Measurements from ENCODE around the gene DCAKD.

DCAKD gene

GRCh38 chr17:45087504-45087975 is 36.1 kb upstream of the DCAKD start:
- Histone ChIP-seq H3K4me1 (ENCODE audit: control insufficient read depth, insufficient read depth, low read length) (peaks cover 9% of the 10 kb centered on the region), H3K36me3 (ENCODE audit: control insufficient read depth, insufficient read depth, low read length) (peaks cover 38% of the 10 kb centered on the region), H3K4me3 (ENCODE audit: low read depth, low read length) (no peak overlapping the region), H3K9me3 (ENCODE audit: control insufficient read depth, insufficient read depth, low read length) (no peaks in the 10 kb centered on the region), H3K27me3 (ENCODE audit: control insufficient read depth, insufficient read depth, low read length) (no peaks in the 10 kb centered on the region), H3K9ac (ENCODE audit: low read depth, low read length) (no peak overlapping the region)

DNA sequence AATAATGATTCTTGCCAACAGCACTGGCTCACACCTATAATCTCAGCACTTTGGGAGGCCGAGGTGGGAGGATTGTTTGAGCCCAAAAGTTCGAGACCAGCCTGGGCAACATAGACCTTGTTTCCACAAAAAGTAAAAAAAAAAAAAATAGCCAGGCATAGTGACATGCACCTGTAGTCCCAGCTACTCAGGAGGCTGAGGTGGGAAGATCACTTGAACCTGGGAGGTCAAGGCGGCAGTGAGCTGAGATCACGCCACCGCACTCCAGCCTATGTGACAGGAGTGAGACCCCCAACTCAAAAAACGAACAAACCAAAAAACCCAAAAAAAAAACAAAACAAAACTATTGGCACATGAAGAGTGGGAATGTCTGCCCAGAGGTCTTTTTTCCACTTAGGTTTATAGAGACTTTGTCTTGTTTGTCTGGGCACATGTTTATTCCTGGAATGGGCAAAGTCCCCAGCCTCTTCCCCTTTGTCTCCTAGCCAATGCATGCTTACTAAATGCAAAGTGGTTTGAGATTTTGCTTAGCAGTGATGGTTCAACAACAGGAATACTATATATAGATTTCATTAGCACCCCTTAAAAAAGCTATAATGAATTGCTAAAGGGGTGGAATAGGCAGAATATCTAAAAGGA is 35.6 kb upstream of the DCAKD start:
- no peak overlapping the region for H3K4me3 ChIP-seq (ENCODE audit: low read depth, low read length)
- H3K27me3 ChIP-seq (ENCODE audit: control insufficient read depth, insufficient read depth, low read length), result no peaks in the 10 kb centered on the region
- no peak overlapping the region for H3K9ac ChIP-seq (ENCODE audit: low read depth, low read length)
- H3K9me3 ChIP-seq (ENCODE audit: control insufficient read depth, insufficient read depth, low read length), result no peaks in the 10 kb centered on the region
- peaks cover 39% of the 10 kb centered on the region for H3K36me3 ChIP-seq (ENCODE audit: control insufficient read depth, insufficient read depth, low read length)
- peaks cover 9% of the 10 kb centered on the region for H3K4me1 ChIP-seq (ENCODE audit: control insufficient read depth, insufficient read depth, low read length)

DNA sequence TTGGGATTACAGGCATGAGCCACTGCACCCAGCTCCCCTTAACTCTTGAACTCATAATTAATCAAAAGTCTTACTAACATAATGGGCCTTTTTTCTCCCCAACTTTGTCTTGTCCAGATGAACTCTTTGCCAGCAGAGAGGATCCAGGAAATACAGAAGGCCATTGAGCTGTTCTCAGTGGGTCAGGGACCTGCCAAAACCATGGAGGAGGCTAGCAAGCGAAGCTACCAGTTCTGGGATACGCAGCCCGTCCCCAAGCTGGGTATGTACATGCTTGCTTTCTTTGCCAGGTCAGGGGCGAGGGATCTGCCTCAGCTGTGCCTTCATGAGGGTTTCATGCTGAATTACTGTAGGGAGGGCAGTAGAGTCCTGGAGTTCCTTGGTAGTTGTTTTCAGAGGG is 35.0 kb upstream of the DCAKD start:
- no peak overlapping the region for H3K4me3 ChIP-seq (ENCODE audit: low read depth, low read length)
- H3K9ac ChIP-seq (ENCODE audit: low read depth, low read length), result no peak overlapping the region
- H3K4me1 ChIP-seq (ENCODE audit: control insufficient read depth, insufficient read depth, low read length), result peaks cover 9% of the 10 kb centered on the region
- peaks cover 37% of the 10 kb centered on the region for H3K36me3 ChIP-seq (ENCODE audit: control insufficient read depth, insufficient read depth, low read length)
- H3K27me3 ChIP-seq (ENCODE audit: control insufficient read depth, insufficient read depth, low read length), result no peaks in the 10 kb centered on the region
- no peaks in the 10 kb centered on the region for H3K9me3 ChIP-seq (ENCODE audit: control insufficient read depth, insufficient read depth, low read length)

DNA sequence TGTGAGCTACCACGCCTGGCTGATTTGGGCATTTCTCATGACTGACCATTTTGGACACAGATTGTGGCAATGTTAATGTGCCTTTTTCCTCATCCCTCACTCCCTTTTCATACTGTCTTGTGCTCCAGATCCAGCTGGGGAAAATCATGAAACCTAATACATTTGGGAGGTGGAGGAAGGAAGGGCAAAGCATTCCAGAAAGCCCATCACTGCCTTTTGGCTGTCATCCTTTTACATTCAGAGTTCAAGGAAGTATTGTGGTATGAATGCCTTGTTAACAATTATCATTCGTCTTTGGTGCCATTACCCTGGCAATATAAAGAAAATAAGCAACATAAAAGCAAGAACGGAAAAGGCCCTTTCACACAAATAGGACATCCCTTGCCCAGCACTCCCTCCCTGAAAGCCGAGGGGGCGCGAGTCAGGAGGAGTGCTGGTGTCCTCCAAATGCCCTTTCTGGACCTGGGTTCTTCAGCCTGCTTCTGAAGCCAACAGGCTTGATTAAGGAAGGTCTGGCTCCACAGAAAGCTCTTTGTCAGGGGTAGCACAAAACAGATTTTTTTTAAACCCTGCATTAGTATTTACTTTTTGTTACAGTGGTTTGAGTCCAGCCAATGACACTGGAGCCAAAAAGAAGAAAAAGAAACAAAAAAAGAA is 29.7 kb upstream of the DCAKD start:
- H3K4me3 ChIP-seq (ENCODE audit: low read depth, low read length), result no peak overlapping the region
- H3K27me3 ChIP-seq (ENCODE audit: control insufficient read depth, insufficient read depth, low read length), result no peaks in the 10 kb centered on the region
- H3K36me3 ChIP-seq (ENCODE audit: control insufficient read depth, insufficient read depth, low read length), result peaks cover 18% of the 10 kb centered on the region
- H3K9me3 ChIP-seq (ENCODE audit: control insufficient read depth, insufficient read depth, low read length), result no peaks in the 10 kb centered on the region
- H3K4me1 ChIP-seq (ENCODE audit: control insufficient read depth, insufficient read depth, low read length), result no peaks in the 10 kb centered on the region
- H3K9ac ChIP-seq (ENCODE audit: low read depth, low read length), result no peak overlapping the region

GRCh38 chr17:45077643-45078042 is 26.2 kb upstream of the DCAKD start:
- H3K9me3 ChIP-seq (ENCODE audit: control insufficient read depth, insufficient read depth, low read length), result no peaks in the 10 kb centered on the region
- H3K4me1 ChIP-seq (ENCODE audit: control insufficient read depth, insufficient read depth, low read length), result no peaks in the 10 kb centered on the region
- no peaks in the 10 kb centered on the region for H3K27me3 ChIP-seq (ENCODE audit: control insufficient read depth, insufficient read depth, low read length)
- H3K4me3 ChIP-seq (ENCODE audit: low read depth, low read length), result no peak overlapping the region
- peaks cover 15% of the 10 kb centered on the region for H3K36me3 ChIP-seq (ENCODE audit: control insufficient read depth, insufficient read depth, low read length)
- H3K9ac ChIP-seq (ENCODE audit: low read depth, low read length), result no peak overlapping the region

- no peaks in the 10 kb centered on the region for H3K4me1 ChIP-seq (ENCODE audit: control insufficient read depth, insufficient read depth, low read length)
- no peak overlapping the region for H3K9ac ChIP-seq (ENCODE audit: low read depth, low read length)
- no peaks in the 10 kb centered on the region for H3K27me3 ChIP-seq (ENCODE audit: control insufficient read depth, insufficient read depth, low read length)
- no peak overlapping the region for H3K4me3 ChIP-seq (ENCODE audit: low read depth, low read length)
- H3K9me3 ChIP-seq (ENCODE audit: control insufficient read depth, insufficient read depth, low read length), result no peaks in the 10 kb centered on the region
- H3K36me3 ChIP-seq (ENCODE audit: control insufficient read depth, insufficient read depth, low read length), result peaks cover 7% of the 10 kb centered on the region
These were observed 22.1 kb upstream of the DCAKD start for GRCh38 chr17:45073414-45074070.

DNA sequence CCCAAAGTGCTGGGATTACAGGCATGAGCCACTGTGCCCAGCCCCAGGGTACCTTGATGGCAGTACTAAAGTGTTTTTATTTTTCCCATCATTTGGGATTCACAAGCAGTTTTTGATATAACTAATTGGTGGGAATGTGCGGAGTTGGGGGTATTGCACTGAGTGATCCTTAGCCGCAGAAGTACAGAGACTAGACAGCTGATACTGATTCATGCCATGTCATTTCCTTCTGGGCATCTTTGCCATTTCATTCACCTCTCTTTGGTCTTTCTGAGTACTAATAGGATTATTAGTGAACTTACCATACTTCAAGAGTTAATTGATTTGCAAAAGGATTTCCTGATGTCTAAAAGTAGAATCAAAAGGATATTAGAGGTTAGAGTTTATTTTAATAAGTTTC is 19.4 kb upstream of the DCAKD start:
- H3K4me3 ChIP-seq (ENCODE audit: low read depth, low read length), result no peak overlapping the region
- H3K9me3 ChIP-seq (ENCODE audit: control insufficient read depth, insufficient read depth, low read length), result no peaks in the 10 kb centered on the region
- H3K36me3 ChIP-seq (ENCODE audit: control insufficient read depth, insufficient read depth, low read length), result peaks cover 7% of the 10 kb centered on the region
- no peak overlapping the region for H3K9ac ChIP-seq (ENCODE audit: low read depth, low read length)
- H3K4me1 ChIP-seq (ENCODE audit: control insufficient read depth, insufficient read depth, low read length), result no peaks in the 10 kb centered on the region
- no peaks in the 10 kb centered on the region for H3K27me3 ChIP-seq (ENCODE audit: control insufficient read depth, insufficient read depth, low read length)

DNA sequence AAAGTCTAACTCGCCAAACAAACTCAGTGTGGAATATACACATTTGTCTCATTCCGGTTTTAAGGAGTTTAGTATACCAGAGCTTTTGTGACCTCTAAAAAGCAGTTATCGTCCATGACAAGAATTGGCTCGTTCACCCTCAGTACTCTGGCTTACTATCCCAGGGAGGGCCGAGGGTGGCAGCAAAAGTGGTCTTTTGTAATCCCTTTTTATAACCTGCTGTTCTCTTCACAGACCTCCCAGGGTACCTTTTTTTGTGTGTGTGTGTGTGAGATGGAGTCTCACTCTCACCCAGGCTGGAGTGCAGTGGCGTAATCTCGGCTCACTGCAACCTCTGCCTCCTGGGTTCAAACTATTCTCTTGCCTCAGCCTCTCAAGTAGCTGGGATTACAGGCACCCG is 18.6 kb upstream of the DCAKD start:
- H3K36me3 ChIP-seq (ENCODE audit: control insufficient read depth, insufficient read depth, low read length), result peaks cover 7% of the 10 kb centered on the region
- H3K27me3 ChIP-seq (ENCODE audit: control insufficient read depth, insufficient read depth, low read length), result no peaks in the 10 kb centered on the region
- no peak overlapping the region for H3K9ac ChIP-seq (ENCODE audit: low read depth, low read length)
- H3K4me1 ChIP-seq (ENCODE audit: control insufficient read depth, insufficient read depth, low read length), result no peaks in the 10 kb centered on the region
- H3K4me3 ChIP-seq (ENCODE audit: low read depth, low read length), result no peak overlapping the region
- H3K9me3 ChIP-seq (ENCODE audit: control insufficient read depth, insufficient read depth, low read length), result no peaks in the 10 kb centered on the region

GRCh38 chr17:45067637-45068036 is 16.2 kb upstream of the DCAKD start:
- Histone ChIP-seq H3K9me3 (ENCODE audit: control insufficient read depth, insufficient read depth, low read length) (no peaks in the 10 kb centered on the region), H3K4me1 (ENCODE audit: control insufficient read depth, insufficient read depth, low read length) (no peaks in the 10 kb centered on the region), H3K36me3 (ENCODE audit: control insufficient read depth, insufficient read depth, low read length) (peaks cover 3% of the 10 kb centered on the region)

DNA sequence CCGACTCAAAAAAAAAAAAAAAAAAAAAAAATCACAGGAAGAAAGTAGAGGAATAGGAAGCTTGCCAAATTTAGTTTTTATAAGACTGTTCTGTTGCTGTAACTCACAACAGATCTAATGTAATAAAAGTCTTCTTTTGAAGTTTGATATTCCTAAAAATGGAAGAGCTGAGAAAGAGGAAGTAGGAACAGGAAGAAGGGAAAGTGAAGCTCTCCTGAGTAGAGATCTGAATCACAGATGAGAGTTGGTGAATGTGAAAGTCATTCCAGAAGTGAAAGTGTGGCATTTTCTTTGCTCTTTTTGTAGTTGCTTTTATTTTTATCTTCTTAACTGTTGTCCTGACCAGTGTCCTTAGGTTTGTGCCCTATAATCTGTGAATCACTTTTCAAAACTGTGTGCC is 11.8 kb upstream of the DCAKD start:
- Histone ChIP-seq H3K4me3 (ENCODE audit: low read depth, low read length) (no peak overlapping the region), H3K9ac (ENCODE audit: low read depth, low read length) (no peak overlapping the region), H3K36me3 (ENCODE audit: control insufficient read depth, insufficient read depth, low read length) (no peaks in the 10 kb centered on the region), H3K4me1 (ENCODE audit: control insufficient read depth, insufficient read depth, low read length) (peaks cover 2% of the 10 kb centered on the region), H3K9me3 (ENCODE audit: control insufficient read depth, insufficient read depth, low read length) (no peaks in the 10 kb centered on the region), H3K27me3 (ENCODE audit: control insufficient read depth, insufficient read depth, low read length) (no peaks in the 10 kb centered on the region)

More at GRCh38 chr17:45067637-45068036, 16.2 kb upstream of the DCAKD start:
- H3K27me3 ChIP-seq (ENCODE audit: control insufficient read depth, insufficient read depth, low read length), result no peaks in the 10 kb centered on the region
- no peak overlapping the region for H3K9ac ChIP-seq (ENCODE audit: low read depth, low read length)
- no peak overlapping the region for H3K4me3 ChIP-seq (ENCODE audit: low read depth, low read length)

- no peaks in the 10 kb centered on the region for H3K36me3 ChIP-seq (ENCODE audit: control insufficient read depth, insufficient read depth, low read length)
- peaks cover 2% of the 10 kb centered on the region for H3K4me1 ChIP-seq (ENCODE audit: control insufficient read depth, insufficient read depth, low read length)
- no peaks in the 10 kb centered on the region for H3K9me3 ChIP-seq (ENCODE audit: control insufficient read depth, insufficient read depth, low read length)
- H3K9ac ChIP-seq (ENCODE audit: low read depth, low read length), result peak overlapping the region; percentile 82
- no peaks in the 10 kb centered on the region for H3K27me3 ChIP-seq (ENCODE audit: control insufficient read depth, insufficient read depth, low read length)
- H3K4me3 ChIP-seq (ENCODE audit: low read depth, low read length), result peak overlapping the region; percentile 77
These were observed 10.3 kb upstream of the DCAKD start for GRCh38 chr17:45061606-45062205.
